ENCODE data around the gene NPAS2.

The NPAS2 gene

DNA sequence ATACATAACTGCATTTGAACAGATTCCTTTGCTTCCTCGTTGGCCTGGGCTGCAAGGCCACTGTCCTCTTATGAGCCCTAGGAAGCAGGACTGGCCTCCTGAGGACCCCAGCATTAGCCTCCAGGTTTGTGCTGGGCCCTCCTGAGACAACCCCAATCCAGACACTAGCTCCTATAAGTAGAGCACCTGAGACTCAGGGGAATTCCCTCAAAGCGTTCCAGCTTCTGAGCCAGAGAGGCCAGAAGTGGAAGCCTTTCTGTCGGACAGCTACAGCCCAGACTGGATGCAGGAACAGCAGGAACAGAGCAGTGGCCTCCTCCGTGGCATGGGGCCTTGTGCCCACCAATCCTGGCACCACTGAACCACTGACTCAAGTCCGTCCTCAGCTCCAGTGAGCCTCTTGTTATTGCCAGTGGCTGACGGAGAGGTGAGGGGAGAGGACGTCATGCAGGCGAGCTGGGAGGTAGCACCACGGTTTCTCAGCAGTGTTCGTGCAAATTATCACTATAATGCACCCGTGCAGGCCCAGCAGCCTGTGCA, 67.2 kb downstream of the NPAS2 start:
- no peak for DNase-seq

DNA sequence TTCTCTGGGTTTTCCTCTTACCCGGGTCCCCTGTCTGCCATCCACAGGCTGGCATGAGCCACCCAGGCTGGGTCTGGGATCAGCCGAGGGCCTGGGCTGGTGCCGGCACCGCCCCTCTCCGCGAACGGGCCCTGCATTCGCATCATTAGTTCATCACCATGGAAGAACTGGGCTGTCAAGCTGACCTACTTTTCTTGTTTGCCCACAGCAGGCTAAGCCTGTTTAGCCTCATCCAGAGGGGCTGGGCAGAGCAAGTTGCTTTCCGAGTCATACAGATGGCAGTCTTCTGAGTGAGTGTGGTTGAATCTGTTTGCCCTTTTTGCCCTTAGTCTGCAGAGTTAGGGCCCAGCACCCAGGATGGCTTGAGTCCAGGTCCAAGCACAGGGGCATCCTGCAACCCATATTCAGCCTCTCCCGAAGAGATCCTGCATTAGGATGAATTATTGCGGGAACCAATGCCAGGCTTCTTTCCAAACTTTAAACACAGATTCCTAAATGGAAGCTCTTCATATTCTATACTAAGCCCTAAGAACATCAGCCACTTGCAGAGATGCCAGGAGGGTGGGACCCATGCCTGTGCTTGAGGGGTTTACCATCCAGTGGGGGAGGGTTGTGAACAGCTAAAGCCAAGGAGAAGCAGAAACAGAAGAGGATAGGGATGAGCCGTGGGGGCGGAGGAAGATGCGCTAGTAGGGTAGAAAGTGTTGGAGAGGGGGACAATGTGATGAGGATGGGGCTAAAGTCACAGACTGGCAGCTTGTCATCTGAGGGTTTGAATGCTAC, 68.0 kb downstream of the NPAS2 start:
- no peak for DNase-seq

DNA sequence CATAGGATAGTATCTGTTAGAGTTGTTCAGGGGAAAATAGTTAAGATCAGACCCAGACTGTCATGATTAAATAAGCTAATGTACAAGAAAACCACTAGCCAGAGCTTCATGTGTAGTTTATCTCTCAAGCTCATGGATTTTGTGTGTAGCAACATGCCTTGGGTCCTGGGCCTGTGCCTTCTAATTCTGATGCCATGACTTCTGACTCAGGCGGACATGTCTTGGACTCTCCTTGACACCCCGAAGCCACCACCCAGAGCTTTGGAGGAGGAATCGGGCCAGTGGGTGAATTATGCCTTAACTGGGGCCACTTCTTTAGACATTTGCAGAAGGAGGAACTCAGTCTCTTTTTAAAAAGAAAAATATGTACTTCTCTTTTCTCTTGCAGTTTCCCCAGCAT, 68.7 kb downstream of the NPAS2 start:
- no peak for DNase-seq

DNA sequence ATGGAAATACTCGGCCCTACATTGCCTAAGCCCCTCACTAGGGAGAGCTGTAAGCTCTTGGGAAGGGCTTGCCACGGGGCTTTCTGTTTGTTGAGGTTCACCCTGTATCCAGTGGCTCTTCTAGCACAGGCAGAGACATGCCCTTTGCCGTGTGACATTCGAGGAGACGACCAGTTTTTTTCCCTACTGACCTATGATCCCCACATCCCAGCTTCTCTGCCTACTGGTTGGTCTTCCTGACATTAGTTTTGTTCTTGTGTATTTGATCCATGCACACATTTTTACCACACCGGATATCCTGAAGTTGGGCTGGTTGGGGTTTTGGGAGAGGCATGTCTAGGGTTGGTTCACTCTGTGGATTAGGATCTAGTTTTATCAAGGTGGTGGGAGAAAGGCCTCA, 69.3 kb downstream of the NPAS2 start:
- no peak for DNase-seq

DNA sequence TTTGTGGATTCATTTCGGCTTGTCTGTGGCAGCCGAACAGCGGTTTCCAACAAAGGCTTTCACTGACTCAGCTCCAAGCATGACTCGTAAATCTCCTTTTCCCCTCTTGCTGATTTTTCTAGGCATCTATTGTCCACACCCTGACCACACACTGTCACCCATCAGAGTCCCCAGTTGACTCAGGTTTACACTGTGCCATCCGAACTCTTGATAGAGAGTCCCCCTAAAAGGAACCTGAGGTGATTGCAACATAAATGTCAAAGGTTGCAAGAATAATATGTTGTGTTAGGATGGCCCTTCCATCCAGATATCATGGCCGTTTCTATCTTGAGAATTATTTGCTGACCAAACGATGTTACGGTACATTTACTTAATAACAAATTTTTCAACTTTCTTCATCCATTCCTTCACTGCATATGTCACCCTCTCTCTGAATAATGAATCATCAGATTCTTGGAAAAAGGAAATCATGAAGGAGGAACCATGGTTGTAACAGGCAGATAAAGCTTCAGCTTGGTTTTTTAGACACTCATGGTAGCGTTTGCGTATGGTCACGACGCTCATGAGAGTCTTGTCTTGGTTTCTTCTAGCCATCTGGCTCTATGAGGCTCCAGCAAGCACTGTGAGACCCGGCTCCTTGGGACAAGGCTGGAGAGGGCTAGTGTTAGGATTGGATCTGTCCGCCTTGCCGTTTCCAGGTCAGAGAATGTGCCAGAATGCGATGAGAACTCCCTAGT, 72.1 kb downstream of the NPAS2 start:
- DNase-seq: peak; percentile 71

DNA sequence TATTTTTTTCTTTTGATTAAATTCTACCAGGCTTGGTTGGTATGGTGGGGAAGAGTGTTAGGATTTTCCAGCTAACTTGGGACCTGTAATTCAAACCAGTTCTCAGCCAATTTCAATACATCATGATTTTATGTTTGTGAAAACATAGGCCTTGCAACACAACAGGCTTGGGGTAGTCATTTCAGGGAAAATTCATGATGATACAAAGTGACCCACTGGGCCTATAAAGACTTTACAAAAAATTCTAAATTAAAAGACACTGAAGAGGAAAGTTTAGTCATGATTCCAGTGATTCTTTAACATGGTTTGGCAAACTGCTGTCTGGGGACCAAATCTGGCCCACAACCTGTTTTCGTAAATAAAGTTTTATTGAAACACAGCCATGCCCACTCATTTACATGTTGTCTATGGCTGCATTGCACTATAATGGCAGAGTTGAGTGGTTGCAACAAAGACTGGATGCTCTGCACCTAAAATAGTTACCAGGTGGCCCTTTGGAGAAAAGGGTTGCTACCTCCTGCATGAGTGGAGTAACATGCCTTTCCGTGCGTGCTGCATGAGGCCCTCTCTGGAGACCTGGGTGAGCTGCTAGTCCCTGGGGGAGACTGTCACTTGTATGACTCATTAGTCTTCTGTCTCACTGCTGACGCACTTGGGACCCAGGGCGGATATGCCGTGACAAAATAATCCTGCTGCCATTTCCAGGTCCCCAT, 73.6 kb downstream of the NPAS2 start:
- DNase-seq: peak; percentile 57

DNA sequence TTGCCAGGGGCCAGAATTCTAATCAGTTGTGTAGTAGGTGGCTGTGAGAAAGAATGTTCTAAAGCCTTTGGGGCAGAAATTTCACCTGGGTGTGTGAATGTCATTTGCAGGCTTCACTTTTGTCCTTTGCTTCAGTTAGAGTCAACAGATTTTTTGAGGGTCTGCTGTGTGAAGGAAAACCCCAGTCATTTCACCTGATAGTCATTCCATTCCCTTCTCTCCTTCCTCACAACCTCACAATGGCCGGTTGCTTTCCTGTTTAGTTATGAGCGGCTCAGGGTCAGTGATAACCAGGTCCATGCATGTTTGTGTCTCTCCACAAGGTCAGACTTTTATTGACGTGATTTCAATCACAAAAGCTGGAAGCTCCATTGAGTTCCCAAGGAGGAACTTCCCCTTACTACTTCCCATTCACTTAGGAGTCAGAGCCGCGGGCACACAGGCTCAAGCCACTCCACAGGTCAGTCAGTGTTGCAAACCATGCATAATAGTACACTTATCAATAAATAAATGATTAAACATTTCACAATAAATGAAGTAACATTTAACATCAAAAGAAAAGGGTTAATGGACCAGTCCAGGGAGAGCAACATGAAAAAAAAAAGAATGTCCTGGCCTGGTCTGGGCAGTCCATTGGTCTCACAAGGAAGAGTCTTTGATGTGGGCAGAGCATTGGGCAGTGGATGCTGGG, 74.3 kb downstream of the NPAS2 start:
- no peak for DNase-seq

DNA sequence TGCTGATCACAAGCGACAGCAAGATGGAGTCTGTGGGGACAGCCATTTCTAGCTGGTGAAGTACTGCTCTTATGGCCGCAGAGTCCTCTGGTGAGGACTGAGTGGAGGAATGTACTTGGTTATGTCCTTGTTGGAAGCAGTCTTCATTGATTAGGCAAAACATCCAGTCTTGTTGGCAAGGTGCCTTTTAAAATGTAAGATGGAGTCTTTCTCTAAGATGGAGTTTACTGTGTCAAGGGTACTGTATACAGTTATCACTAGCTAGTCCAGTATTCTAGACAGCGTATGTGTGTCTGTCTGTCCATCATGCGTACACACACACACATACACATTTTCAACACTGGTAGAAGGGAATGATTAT, 74.8 kb downstream of the NPAS2 start:
- no peak for DNase-seq

DNA sequence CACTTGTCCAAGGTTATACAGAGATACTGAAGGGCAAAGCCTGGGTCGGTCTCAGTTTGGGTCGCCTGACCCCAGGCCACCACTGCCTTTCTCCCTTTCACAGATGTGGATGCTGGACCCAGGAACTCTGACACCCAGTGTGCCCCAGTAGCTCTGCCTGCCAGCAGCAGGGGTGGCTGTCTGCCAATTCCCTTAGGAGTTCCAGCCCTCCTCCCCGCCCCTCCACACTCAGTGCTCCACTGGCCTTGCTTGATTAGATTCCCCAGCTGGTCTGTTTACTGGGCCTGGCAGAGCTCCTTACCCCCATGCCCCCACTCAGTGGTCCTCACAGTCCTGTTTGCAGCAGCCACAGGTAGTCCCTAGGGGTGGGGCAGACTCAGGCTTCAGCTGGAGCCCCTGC, 75.5 kb downstream of the NPAS2 start:
- no peak for DNase-seq

DNA sequence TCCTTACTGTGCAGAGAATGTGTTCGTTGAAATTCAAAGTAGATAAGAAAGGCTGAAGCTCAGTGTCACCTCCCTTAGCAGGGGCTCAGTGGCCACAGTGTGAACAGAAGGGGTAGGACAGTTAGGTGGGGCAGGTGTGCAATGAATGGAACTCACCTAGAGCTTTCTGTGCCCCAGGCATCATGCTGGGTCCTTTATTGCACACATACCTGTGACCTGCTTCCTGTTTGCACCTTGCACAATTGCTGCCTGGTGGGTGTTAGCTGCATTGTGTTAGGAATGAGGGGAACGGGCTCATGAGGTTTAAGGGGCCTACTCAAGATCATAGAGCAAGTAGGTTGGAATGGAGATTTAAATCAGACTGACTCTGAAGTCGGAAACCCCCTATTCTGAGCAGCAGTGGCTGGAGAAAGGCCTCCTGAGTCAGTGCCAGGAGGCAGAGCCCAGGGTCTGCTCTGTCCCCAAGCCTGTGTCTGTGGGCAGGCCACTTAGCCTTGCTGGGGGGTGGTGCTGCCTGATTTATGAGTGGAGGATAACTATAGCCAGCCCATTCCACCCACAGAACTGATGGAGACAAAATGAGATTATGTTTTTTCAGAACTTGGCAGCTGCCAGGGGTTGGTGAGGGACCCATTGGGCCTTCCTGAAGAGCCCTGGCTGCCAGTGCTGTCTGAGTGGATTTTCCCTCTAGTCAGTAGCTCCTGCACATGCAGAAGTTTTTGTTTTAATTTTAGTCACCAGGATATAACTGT, 76.2 kb downstream of the NPAS2 start:
- DNase-seq: no peak

DNA sequence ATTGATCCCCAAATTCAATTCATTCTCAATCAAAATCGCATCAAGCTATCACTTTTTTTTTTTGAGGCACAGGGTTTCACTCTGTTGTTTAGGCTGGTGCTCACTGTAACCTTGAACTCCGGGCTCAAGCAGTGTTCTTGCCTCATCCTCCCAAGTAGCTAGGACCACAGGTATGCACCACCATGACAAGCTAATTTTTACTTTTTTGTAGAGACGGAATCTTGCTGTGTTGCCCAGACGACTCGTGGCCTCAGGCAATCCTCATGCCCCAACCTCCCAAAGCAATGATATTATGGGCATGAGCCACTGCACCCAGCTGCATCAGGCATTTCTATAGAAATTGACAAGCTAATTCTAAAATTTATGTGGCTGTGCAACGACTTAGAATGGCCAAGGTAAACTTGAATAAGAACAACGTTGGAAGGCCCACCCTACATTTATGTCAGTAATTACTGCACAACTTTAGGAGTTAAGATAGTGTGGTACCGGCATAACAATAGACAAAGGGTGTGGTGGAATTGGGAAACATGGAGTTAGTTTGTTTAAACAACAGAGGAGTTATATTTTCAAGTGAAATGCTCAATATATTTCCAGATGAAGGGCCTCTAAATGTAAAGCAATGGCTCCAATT, 78.2 kb downstream of the NPAS2 start:
- DNase-seq: no peak

DNA sequence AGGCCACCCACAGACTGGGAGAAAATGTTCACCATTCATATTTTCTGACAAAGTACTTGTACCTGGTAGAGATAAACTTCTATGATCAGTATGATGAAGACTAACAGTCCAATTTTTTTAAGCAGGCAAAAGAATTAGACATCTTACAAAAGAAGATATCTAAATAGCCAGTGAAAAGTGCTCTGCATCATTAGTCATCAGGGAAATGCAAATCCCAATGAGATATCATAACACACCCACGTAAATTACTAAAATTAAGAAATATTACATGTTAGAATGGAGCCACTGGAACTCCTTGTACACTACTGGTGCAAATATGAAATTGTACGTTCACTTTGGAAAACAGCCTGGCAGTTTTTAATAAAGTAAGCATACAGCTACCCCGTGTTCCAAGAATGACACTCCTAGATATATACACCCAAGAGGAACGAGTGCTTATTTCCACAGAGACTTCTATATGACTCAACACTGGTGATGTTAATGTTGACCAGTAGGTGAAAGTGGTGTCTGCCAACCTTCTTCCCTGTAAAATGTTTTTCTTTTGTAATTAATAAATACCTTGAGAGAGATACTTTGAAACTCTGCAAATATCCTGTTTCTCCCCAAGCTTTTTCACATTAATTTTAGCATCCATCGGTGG, 80.3 kb downstream of the NPAS2 start:
- DNase-seq: no peak

DNA sequence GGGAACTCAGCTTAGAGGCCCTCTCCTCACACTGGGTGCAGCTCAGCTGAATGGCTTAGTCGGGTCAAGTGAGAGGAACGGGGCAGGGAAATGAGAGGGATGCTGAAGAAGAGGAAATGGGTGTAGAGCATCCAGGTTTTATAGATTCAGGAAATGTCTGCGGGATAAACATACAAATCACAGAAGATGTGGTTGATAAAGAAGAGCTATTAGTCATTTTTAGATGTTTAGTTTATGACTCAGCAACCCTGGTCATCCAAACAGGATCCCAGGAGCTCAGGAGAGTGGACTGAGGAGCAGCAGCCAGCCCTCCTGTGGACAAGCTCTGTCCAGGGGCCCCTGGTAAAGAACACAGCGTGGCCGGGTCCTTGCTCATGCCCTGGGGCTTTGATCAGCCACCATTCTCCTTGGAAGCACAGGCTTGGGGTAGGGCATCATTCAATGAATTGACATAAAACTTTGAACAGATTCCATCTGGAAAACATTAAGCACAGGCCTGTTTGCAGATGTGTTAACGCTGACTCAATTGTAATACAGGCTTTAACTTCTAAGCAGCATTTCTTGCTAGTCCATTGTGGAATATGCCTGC, 83.0 kb downstream of the NPAS2 start:
- DNase-seq: peak; percentile 95

DNA sequence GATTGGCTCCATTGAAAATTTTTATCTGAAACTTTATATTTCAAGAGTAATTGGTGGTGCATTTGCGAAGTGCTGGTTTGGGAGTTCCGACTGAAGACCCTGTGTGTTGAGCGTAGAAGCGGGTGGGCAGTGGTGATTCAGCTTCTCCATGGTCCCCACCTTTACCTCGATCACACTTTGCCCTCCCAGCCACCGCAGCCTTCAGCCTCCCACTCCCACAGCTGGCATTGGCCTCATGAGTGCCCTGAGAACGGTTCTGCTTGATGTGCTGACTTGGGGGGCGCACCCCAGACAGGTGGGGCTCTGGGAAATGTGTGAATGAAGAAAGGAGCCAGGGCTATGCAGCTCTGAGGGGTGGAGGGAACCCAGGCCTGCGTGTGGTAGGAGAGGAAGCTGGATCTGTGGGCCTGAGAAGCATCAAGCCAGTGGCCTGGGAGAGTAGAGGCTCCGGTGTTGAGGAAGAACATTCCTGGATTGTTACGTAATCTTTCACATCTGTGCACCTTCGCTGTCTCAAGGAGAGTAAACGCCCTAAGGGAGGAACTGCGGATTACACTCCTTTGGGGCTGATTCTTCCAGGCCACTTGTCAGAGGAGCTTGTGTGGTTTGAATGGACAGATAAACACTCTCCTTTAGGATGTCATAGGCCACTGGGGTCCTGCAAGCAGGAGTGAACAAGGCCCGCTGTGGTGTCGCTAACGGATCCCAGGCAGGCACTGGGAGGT, 83.8 kb downstream of the NPAS2 start:
- DNase-seq: no peak

DNA sequence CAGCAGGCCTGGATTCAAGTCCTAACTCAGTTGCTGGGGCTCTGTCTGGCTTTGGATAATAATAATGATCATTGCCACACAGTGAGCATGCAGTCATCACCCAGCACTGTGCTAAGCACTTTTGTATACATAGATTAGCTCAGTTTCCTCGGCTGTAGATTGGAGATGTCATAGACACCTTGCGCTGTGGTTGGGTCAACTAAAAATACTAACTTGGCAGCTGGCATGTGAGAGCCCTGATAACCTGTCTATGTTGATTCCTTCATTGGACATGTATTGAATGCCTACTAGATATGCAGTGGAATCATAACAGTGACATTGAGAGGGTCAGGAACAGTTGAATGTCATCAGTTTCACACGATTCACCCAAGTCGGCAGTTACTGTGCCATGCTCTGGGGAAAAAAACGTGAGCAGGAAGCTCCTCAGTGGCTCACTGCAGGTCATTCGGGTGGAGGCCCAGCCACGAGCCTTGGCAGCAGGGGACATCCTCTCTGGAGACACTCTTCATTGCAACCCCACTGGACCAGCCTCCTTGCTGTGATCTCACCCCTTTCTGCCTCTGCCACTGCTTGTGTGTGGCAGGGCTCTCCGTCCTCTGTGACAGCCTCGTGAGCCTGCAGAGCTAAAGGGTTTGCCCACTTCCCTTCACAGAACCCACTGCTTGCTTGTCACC, 85.3 kb downstream of the NPAS2 start:
- no peak for DNase-seq

DNA sequence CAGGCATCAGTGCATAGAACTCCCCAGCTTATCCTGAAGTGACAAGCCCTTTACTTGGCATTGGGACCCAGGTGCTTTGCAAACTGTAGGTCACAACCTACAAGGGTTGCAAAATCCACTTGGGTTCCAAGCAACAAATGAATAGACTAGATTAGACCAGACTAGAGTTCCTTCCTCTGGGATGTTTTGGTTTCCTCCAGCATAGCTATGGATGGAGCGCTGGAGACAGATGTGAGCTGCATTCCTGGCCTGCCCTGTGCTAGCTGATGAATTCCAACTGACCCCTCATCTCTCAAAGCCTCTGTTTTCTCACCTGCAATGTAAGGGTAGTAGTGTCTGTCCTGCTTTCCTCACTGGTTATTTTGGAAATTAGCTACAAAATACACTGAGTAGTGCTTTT, 86.2 kb downstream of the NPAS2 start:
- DNase-seq: no peak

DNA sequence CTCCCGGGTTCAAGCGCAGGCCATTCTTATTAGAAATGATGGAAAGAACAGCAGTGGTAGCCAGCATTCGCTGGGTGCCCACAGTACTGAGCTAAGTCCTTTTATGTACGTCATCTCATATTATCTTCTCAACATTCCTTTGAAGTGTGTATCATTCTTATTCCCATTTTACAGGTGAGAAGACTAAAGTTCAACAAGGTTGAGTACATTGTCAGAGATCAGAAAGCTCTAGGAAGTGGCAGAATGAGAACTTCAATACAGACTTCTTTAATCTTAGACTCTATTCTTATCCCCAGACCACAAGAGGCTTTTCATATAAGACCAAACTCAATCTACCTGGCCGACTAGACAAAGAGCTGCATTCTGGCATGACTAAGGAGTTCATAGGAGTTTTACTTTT, 86.7 kb downstream of the NPAS2 start:
- DNase-seq: no peak

DNA sequence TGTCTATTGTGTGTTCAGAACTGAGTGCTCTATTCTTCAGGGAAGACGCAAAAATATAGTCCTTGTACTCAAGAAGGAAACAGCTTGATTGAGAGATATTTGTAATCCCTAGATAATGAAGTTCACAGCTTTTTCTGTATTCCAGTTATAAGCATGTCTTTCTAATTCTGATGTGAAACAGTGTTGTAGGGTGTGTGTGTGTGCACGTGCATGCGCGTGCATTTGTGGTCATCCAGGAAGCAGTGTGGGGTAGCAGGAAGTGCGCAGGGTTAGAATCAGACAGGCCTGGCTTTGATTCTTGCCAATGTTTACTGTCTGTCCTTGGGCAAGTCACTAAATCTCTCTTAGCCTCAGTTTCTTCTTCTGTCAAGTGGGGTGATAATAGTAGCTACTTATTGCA, 87.9 kb downstream of the NPAS2 start:
- DNase-seq: no peak

DNA sequence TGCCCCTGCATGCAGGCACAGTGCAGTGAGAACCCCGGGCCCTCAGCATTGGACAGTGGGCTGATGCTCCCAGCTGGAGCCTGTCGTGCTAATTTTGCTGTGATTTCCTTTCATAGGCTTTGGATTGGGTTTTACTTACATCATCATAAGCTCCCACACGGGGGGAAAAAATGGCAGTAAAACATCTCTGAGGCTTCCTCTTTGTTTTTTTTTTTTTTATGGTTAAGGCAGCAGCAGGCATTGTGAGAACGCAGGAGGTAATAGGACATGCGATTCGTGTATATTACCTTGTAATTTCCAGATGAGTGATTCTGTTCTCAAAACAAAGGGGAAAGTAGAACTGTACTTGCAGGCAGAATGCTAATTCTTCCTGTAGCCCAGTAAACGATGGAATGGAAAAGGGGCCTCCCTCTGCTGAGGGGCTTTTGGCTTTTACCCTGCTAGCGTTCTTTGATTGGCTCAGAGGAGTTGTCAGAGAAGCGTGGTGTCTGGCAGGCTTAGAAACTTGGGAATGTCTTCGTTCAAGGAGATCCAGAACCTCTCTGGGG, 89.7 kb downstream of the NPAS2 start:
- peak; percentile 20 for DNase-seq
